GM12891 (cell line): ENCODE results near the gene RRAS.

ENCODE experiments used
- POLR2A ChIP-seq: IDR thresholded peaks from 2 replicates; pipeline ENCODE4 v1.6.1; 2011; ENCODE audit warnings: low read depth, low read length, control low read depth
- POLR2AphosphoS5 ChIP-seq: IDR thresholded peaks from 2 replicates; pipeline ENCODE4 v1.6.1; 2011; ENCODE audit warnings: low read depth, low read length, control low read depth
- SPI1 ChIP-seq: IDR thresholded peaks from 2 replicates; pipeline ENCODE4 v1.6.1; 2011; ENCODE audit warnings: low read depth, low read length, control low read depth

DNA sequence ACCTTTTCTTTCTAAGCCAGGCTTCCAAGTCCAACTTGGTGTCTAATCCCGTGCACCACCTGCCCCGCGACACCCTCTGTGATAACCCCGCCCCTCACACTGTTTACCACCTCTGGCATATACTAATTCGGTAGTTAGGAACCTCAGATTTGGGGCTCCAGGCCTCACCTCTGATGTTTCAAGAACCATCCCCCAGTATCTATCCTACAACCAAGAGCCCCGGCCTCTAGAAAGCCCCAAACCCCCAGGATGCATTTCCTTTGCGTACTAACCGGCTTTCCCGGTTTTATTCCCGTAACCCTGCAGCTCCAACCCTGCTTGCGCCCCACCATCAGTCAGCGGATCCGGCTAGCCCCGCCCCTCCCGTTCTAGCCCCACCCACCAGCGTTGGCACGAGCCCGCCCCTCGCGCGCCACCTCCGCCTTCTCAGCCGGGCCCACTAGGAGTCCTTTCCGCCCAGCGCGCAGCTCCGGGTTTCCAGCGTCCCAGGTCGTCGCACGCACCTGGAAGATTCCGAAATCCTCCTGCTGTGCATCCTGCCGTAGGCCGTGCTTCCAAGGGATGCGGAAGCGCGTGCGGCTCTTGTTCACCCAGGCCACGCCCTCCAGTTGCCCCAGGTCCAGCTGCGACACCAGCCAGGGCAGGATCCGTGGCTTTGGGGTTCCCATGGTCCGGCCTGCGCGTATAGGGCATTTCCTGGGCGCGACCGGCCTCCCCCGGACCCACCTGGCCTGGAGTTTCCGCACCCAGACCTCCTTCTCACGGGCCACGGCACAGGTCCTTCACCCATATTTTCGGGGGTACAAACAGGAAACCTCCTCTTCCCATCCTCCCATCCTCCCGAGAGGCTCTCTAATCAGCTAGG is 24.5 kb upstream of the RRAS start:
- TF ChIP-seq POLR2AphosphoS5, result peak; percentile 61; the same call in 1 of the 2 replicates
- TF ChIP-seq POLR2A, result peak; percentile 18; the same call in 1 of the 2 replicates
- no peak for TF ChIP-seq SPI1
